Lower lobe of right lung (tissue), 2 donors: Measurements from ENCODE around the gene WSCD2. TPM values are rescaled to one million over a fixed set of nuclear protein-coding genes. Genes with fewer than 3 reads are reported as not detected.

ENCODE experiments used
- ATAC-seq, 2 donors: fragments of 200-7000 bp; cut with Tn5 transposase; one replicate each; pipeline ENCODE4 v1.9.1; 2020 to 2022; ENCODE audit warnings: mild to moderate bottlenecking in 2 of 2, moderate library complexity in 2 of 2
- DNase-seq: peaks from one replicate; pipeline ENCODE4 v3.0.0-alpha.2; 2020
- H3K27ac ChIP-seq: fragments of 200-600 bp; one replicate; pipeline ENCODE4 v1.8.0; 2022
- H3K27me3 ChIP-seq: fragments of 200-600 bp; one replicate; pipeline ENCODE4 v1.8.0; 2022; ENCODE audit warnings: low read depth
- H3K36me3 ChIP-seq: fragments of 200-600 bp; one replicate; pipeline ENCODE4 v1.8.0; 2022; ENCODE audit warnings: mild to moderate bottlenecking
- H3K4me1 ChIP-seq: fragments of 200-600 bp; one replicate; pipeline ENCODE4 v1.8.0; 2022
- H3K4me3 ChIP-seq: fragments of 200-600 bp; one replicate; pipeline ENCODE4 v1.8.0; 2022; ENCODE audit warnings: mild to moderate bottlenecking
- H3K9me3 ChIP-seq: fragments of 200-600 bp; one replicate; pipeline ENCODE4 v1.8.0; 2022
- intact Hi-C: fragments of 100-400 bp; cut with DNase I; formaldehyde crosslinking; loops from one replicate; pipeline ENCODE4 v1.11.0; 2022
- total RNA-seq: library from RNA; stranded (reverse); fragmentation: NEBNext Ultra II Directional; extraction: Animal tissue kit (Norgen Biotek cat#: 25700); gene quantifications from one replicate; pipeline ENCODE4 v1.2.1, GENCODE V29; 2021
- TF ChIP-seq, protein P1 (sequence below): fragments of 200-600 bp; IDR thresholded peaks from one replicate; pipeline ENCODE4 v1.8.0; 2022; ENCODE audit warnings: antibody characterized with exemption, mild to moderate bottlenecking
- donor health status: DM: no; HTN: yes; CAD: no; lungs with severe emphysema.

Gene WSCD2
- total RNA-seq, 1 donor from 2014 or later = 0.89 TPM

DNA sequence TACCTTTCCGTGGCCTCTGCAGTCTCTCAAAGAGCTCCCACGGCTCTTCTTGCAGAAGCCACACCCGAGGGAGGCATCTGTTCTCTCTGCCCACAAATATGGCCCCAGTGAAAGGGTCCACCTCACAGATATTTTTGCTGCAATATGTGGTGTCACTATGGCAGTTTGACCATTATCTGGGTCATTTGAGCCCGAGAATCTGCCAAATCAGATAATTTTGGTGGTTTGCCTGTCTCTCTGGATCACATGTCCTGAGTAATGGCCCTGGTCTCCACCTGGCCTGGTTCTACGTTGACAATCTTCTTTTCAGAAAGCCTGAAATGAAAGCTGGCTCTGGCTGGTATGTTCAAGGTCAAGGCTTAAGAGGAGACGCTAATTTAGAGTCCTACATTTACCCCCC lies 5.7 kb upstream of the WSCD2 start:
- Histone ChIP-seq H3K27me3 (peaks cover 17% of the 10 kb centered on the region), H3K4me1 (no peaks in the 10 kb centered on the region), H3K4me3 (no peak overlapping the region), H3K27ac (no peak overlapping the region), H3K9me3 (no peaks in the 10 kb centered on the region), H3K36me3 (no peaks in the 10 kb centered on the region)
- intact Hi-C loops = no loop called here
- TF ChIP-seq, protein P1, sequence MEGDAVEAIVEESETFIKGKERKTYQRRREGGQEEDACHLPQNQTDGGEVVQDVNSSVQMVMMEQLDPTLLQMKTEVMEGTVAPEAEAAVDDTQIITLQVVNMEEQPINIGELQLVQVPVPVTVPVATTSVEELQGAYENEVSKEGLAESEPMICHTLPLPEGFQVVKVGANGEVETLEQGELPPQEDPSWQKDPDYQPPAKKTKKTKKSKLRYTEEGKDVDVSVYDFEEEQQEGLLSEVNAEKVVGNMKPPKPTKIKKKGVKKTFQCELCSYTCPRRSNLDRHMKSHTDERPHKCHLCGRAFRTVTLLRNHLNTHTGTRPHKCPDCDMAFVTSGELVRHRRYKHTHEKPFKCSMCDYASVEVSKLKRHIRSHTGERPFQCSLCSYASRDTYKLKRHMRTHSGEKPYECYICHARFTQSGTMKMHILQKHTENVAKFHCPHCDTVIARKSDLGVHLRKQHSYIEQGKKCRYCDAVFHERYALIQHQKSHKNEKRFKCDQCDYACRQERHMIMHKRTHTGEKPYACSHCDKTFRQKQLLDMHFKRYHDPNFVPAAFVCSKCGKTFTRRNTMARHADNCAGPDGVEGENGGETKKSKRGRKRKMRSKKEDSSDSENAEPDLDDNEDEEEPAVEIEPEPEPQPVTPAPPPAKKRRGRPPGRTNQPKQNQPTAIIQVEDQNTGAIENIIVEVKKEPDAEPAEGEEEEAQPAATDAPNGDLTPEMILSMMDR = no peak
- ATAC-seq (no peak), DNase-seq (no peak)

DNA sequence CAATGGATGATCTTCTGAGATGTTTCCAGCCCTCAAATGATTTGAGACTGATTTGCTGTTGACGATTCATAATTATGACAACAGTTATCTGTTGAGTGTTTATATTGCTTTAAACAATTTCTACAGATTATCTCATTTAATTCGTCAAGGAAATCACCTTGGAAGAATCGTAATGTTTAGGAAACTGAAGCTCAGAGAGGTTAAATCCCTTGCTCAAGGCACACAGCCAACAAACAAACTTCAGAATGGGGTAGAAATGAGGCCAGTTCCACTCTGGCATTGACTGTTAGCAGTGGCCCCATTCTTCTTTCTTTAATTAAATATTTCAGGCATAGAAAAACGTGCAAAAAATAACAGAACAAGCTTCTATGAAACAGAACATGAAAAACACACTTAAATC lies 4.0 kb upstream of the WSCD2 start:
- intact Hi-C loops = no loop called here

DNA sequence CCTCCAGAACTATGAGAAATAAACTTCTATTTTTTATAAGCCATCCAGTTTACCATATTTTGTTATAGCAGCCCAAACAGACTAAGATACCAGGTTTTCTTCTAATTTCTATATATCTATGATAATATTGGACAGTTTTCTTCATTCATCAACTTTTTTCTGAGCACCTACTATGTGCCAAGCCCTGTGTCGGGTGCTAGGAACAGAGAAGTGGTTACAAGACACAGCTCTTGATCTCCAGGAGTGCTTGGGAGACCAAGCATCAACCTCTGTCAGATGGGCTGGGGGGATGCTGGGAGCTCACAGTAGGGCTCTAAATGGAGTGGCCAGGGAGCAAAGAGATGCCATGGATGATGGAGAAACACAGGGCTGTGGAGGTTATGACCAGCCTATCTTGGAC lies 2.9 kb upstream of the WSCD2 start:
- no peak overlapping the region for H3K4me3 ChIP-seq
- peaks cover 11% of the 10 kb centered on the region for H3K4me1 ChIP-seq
- no peak for ATAC-seq
- H3K27ac ChIP-seq = no peak overlapping the region
- no peaks in the 10 kb centered on the region for H3K36me3 ChIP-seq
- intact Hi-C loops = no loop called here
- H3K27me3 ChIP-seq = peaks cover 34% of the 10 kb centered on the region
- H3K9me3 ChIP-seq = no peaks in the 10 kb centered on the region
- TF ChIP-seq, protein P1 = no peak
- no peak for DNase-seq

More for the DNA sequence above, 4.0 kb upstream of the WSCD2 start:
- TF ChIP-seq, protein P1 = no peak
- Histone ChIP-seq H3K4me1 (peaks cover 11% of the 10 kb centered on the region), H3K9me3 (no peaks in the 10 kb centered on the region), H3K4me3 (no peak overlapping the region), H3K36me3 (no peaks in the 10 kb centered on the region), H3K27me3 (peaks cover 32% of the 10 kb centered on the region), H3K27ac (no peak overlapping the region)
- DNase-seq = no peak
- no peak for ATAC-seq

DNA sequence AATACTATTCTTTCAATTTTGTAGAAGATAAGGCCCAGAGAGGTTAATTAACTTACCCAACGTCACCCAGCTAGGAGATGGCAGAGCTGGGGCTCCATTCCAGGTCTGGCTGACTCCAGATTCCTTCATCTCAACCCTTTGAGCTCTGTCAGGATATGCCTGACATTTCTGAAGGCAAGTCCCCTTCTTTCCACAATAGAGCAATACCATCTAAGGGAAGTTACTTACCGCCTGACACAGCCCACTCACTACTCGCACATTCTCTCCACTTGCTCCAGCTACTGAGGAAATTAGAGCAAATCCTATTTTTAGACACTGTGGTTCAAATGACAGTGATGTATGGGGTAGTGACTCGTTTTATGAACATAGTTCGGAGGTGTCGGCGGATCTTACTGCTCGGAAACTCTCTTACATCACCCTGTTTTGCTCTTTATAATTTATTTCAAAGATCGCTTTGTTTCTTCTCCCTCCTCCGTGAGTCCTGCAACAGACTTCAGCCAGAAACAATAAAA lies 2.0 kb upstream of the WSCD2 start:
- H3K27ac ChIP-seq = no peak overlapping the region
- no peaks in the 10 kb centered on the region for H3K9me3 ChIP-seq
- peaks cover 11% of the 10 kb centered on the region for H3K4me1 ChIP-seq
- no peaks in the 10 kb centered on the region for H3K36me3 ChIP-seq
- TF ChIP-seq, protein P1 = no peak
- intact Hi-C loops = no loop called here
- no peak for ATAC-seq
- no peak for DNase-seq
- H3K4me3 ChIP-seq = no peak overlapping the region
- peaks cover 38% of the 10 kb centered on the region for H3K27me3 ChIP-seq

DNA sequence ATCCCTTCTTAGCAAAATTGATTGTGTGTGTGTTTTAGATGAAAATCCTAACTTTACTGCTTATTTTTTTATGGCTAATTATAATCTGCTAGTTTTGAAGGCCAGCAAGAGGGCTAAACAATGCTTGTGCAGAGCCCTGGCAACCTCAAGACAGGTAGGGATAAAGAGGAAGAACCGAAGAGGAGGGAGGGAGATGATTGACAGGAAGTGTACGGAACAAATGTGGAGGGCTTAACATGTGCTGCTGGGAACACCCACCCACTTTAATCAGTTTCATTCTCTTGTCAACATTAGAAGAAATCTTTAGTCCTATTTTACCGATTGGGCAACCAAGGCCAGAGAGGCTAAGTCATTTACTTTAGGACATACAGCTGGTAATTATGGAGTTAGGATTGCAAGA lies 1.4 kb upstream of the WSCD2 start:
- DNase-seq (no peak), ATAC-seq (no peak)
- intact Hi-C loops = no loop called here
- H3K27ac ChIP-seq = no peak overlapping the region
- H3K4me1 ChIP-seq = peaks cover 11% of the 10 kb centered on the region
- no peaks in the 10 kb centered on the region for H3K9me3 ChIP-seq
- H3K36me3 ChIP-seq = no peaks in the 10 kb centered on the region
- no peak overlapping the region for H3K4me3 ChIP-seq
- H3K27me3 ChIP-seq = peaks cover 40% of the 10 kb centered on the region
- TF ChIP-seq, protein P1 = no peak
